ENCODE data around the gene KLHL26.

DNA sequence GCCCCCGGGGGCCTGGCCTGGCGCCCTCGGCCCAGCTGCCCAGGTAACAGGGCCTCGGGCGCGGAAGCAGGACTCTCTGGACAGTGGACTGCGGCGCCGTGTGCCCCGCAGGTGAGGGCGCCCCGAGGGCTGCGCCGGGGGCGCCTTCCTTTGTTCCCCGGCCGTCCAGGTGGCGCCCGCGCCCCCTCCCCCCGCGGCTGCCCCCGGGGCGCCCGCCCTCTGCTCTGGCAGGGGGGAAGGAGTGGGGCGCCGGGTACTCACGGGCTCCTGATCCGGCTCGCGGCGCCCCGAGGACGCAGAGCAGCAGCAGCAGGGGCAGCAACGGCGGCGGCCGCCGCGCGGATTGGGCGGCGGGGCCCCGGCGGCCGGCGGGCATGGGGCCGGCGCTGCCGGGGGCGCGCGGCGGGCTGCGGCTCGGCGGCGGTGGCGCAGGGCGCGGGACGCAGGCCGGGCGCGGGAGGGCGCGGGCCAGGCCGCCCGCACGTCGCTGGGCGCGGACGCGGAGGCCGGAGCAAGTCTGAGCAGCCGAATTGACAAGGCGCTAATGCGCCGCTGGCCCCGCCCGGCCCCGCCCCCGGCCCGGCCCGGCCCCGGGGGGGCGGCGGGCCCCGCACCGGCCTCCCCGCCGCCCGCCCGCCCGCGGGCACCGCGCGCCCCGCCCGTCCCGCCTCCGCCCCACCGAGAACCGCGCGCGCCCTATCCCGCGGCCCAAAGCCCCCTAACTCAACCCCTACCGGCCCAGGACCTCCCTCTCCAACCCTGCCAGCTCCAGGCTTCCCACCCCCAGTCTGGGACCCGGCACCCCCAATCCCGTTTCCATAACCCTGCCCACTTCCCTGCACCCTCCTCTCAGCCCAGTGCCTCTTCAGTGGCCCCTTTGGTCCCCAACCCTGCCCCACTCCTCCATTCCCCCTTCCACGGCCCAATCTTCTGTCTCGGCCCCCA is 30.3 kb upstream of the KLHL26 start, which contains the start of gene CRLF1:
- TF ChIP-seq EZH2 (IDR thresholded peaks at IDR 0.05; ENCODE audit: borderline replicate concordance, low read depth, low read length, severe bottlenecking), result no peak
- TF ChIP-seq, protein P1, sequence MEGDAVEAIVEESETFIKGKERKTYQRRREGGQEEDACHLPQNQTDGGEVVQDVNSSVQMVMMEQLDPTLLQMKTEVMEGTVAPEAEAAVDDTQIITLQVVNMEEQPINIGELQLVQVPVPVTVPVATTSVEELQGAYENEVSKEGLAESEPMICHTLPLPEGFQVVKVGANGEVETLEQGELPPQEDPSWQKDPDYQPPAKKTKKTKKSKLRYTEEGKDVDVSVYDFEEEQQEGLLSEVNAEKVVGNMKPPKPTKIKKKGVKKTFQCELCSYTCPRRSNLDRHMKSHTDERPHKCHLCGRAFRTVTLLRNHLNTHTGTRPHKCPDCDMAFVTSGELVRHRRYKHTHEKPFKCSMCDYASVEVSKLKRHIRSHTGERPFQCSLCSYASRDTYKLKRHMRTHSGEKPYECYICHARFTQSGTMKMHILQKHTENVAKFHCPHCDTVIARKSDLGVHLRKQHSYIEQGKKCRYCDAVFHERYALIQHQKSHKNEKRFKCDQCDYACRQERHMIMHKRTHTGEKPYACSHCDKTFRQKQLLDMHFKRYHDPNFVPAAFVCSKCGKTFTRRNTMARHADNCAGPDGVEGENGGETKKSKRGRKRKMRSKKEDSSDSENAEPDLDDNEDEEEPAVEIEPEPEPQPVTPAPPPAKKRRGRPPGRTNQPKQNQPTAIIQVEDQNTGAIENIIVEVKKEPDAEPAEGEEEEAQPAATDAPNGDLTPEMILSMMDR (IDR thresholded peaks at IDR 0.05; ENCODE audit: borderline replicate concordance, extremely low read depth, low read length, poor library complexity, severe bottlenecking), result no peak

All from DND-41 (cell line).